ENCODE results near the gene ABCC5.

DNA sequence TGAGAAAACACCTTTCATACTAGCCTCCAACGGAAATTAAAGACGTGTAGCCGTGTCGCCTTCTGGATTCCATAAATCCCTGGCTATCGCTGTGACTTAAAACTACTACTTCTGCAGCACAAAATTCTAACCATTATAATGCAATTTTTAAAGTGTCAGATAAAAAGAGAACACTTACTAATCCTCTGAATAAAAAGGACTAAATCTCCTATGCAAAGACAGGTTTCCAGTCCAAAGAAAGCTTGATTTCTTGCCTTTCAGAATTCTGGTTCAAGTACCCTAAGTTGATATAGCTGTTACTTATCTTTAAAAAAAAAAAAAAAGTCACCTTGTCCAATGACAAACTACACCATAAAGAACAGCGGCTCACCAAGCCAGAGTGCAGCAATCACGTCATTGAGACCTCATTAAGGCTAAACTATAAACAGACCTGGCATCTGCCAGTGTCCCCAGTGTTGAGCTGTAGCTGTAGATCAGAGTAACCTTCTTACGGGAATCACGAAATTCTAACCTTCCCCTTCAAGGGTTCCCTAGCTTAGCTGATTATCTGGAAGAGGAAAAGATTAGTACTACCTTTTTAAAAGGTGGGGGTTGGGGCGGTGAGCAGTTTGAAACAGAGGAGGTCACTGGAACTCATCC is 2.2 kb downstream of the ABCC5 start:
- TF ChIP-seq, protein P1, sequence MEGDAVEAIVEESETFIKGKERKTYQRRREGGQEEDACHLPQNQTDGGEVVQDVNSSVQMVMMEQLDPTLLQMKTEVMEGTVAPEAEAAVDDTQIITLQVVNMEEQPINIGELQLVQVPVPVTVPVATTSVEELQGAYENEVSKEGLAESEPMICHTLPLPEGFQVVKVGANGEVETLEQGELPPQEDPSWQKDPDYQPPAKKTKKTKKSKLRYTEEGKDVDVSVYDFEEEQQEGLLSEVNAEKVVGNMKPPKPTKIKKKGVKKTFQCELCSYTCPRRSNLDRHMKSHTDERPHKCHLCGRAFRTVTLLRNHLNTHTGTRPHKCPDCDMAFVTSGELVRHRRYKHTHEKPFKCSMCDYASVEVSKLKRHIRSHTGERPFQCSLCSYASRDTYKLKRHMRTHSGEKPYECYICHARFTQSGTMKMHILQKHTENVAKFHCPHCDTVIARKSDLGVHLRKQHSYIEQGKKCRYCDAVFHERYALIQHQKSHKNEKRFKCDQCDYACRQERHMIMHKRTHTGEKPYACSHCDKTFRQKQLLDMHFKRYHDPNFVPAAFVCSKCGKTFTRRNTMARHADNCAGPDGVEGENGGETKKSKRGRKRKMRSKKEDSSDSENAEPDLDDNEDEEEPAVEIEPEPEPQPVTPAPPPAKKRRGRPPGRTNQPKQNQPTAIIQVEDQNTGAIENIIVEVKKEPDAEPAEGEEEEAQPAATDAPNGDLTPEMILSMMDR (IDR thresholded peaks at IDR 0.05; ENCODE audit: low read depth, low read length), result no peak
- no peak for TF ChIP-seq POLR2A (IDR thresholded peaks at IDR 0.05; ENCODE audit: extremely low read depth, insufficient read length)
- no peak for TF ChIP-seq MYC (IDR thresholded peaks at IDR 0.05; ENCODE audit: low read depth, low read length)

Measured in NB4 (cell line).